HG02623 (cell line): Measurements from ENCODE around the gene METTL23.
A peak's percentile ranks its signal among the peaks of the same experiment; 100 is the strongest.
"Not testable (repeated sequence)": the region's sequence is repeated elsewhere in the genome, so short reads cannot be mapped to it uniquely, and the experiment has no call there.

Experiments
- ATAC-seq: cut with Tn5 transposase; IDR thresholded peaks from one replicate; pipeline ENCODE4 v1.9.1; 2021; ENCODE audit warnings: moderate library complexity; ENCODE audit not compliant: unreplicated experiment

METTL23 gene

DNA sequence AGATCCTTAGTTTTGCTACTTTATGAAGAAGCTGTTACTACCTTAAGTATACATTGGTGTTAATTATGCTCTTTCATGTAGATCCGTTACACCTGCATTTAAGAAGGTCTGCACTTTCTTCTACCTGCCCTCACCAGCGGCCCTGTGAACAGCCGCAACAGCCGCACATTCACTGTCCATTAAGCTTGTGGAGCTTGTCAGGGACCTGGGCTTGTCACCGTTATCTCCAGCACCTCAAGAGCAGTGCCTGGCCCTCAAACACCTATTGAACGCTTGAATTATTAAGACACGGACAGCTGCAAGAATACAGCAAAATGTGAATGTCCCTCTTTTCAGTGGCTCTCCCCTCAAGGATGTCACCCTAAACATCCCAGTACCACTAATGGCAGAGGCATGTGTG is 12.9 kb upstream of the METTL23 start:
- ATAC-seq: no peak

DNA sequence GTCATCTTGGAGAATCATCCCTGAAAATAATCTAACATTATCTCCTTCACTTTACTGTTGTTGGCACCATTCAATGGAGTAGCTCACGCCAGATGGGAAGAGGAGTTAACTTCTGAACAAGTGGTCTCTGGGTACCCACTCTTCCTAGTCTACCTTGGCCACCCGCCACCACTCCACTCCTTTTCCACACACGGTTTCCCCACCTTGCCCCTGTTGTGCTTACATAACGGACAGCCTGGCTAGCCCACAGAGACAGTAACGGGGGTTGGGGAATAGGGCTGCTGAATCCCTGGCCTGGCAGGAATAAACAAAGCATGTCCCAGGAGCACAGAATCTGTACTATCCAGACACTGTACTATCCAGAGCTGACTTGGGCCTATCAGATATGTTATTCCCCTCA is 12.3 kb upstream of the METTL23 start:
- no peak for ATAC-seq

DNA sequence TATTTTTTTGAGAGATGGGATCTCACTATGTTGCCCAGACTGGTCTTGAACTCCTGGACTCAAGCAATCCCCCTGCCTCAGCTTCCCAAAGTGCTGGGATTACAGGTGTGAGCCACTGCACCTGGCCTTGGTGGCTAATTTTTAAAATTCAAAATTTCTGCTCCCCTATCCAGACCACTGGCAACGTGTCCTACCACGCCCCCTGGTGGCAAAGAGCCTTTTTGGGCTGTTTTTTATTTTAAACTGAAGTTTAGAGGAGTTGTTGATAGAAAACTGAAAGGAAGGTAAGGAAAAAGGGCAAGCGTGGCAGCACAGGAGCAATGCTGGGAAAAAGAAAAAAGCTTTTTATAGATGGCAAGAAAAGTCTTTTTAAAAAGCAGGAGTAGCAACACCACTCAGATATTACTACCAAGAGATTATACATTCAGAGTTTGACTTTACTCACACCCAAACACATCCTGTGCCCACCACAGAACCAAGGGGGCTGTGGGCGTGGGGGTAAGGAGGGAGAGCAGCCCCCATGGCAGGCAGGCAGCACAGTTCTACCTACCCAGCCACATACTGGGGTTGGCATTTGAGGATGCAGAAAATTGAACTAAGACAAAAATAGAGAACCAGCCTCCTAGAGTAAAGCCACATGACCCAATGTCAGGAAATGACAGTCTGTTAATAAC is 11.7 kb upstream of the METTL23 start:
- no peak for ATAC-seq

DNA sequence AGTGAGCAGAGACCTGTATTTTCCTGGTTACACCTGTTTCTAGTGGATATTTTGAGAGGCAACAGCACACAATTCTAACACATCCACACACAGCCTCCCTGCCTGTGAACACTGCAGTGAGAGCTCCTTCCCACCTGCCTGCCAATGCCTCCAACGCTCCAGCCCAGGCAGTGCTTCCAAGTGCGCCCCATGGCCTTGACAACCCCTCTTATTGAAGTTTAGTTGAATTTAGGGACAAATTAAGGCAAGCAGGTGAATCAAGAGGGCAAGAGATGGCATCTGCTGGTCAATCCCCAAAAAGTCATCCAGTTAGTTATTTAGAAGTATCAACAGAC is 11.2 kb upstream of the METTL23 start:
- no peak for ATAC-seq

DNA sequence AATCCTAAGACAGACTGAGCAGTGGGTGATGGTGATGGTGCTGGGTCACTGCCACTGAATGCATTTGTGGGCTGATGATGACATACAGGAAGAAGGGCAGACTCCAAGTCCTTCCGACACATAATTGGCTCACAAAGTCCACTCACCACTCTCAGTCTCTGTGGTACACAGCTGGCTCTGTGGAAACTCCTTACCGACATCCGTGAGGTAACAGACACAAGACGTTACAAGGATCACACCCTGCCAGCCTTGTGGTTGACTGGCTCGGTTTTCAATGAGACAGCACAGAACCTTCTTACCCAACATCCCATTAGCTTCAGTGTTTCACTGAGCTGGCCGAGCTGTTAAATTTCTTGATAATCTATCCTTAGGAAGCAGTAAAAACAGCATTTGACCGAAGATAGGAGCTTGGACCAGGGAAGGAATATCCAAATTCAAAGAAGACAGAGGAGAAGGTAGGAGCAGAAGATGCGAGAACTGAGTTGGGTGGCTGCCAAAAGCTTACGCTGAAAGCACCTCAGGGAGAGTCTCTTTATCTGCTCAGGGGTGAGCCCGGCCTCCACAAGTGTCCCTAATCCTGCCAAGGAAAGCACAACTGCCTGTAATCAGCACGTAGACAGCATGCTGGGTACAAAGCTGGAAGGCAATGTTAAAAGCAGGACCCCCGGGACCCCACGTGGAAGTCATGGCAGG is 10.3 kb upstream of the METTL23 start:
- ATAC-seq: no peak

DNA sequence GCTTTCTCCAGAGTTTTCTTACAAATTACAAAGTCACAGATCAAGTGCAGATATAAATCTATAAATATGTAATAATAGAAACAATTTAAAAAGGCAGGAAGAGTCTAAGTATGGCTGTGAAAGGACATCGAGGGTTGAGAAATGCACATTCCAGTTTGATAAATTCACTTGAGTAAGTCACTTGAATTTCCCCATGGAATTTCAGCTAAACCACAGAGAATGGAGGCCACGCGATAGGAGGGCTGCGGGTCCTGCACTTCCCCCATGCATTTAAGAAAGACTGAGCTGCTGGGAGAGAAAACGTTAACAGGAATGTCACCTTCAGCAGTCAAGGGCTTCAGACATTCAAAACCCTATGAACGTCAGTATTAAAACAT is 9.8 kb upstream of the METTL23 start:
- ATAC-seq: no peak

DNA sequence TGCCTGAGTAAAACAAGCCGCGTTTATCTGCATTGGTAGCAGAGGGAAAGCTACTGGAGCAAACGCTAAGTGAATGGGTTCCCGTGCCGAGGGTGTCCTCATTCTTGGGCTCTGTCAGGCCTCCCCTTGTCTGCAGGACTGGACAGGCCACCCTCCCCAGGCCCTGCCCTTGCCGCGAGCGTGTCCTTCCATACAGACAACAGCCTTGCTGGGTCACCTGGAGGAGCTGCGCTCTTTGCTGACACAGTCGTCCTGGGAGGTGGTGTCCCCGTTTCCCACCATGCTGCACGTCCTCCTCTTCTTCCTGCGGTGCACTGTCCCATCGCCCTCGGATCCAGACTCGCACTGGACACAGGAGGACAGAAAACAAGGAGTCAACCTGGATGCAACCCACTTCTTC is 8.1 kb upstream of the METTL23 start:
- ATAC-seq: no peak

DNA sequence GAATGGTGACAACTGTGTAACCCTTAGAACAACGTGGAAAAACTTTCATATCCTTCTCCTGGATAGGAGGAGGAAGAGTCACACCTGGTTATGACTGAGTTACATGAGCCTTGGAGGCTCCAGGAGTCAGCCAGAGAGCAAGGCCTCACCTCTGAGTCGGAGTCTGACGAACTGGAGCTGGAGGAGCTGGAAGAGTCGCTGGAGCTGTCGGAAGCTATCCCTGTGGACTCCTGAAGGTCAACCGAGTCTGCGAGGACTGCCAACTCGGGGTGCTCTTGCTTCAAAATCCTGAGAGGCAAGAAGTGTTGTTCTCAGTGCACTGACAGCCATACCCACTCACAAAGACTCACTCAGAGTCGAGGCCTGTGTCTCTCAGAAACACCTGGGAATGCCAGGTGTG is 6.4 kb upstream of the METTL23 start:
- ATAC-seq: no peak

DNA sequence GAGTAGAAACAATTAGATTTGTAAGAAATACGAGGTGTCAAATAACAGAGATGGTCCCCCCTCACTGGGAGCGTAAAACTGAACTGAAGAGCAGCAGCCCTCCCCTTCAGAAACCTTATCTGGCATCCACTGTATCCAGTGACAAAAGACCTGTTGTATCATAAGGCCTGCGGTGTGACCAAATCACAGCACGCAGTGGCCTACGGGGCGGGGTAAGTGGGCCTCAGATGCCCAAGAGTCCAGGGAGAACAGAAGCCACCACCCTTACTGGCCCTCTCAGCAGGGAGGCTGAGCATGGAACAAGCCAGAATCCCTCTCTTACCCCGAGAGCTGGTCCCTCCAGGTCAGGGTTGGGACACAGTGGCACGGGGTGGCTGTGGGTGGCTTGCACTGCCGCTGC is 5.7 kb upstream of the METTL23 start:
- no peak for ATAC-seq

DNA sequence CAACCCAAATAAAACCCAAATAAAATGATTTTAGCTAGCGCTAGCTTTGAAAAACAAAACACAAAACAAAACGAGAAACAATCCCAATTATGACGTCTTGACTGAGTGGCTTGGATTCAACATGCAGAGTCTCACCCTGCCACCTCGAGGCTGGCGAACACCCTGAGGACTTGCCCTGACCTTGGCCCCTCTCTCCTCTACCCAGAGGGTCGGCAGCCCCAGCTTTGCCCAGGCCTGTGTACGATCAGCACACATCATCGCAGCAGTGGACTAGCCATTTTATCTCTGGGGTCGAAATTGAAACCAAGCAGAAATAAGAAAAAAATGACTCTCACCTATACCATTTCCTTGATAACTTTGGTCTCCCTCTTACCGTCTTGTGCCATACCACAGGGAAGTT is 5.2 kb upstream of the METTL23 start:
- ATAC-seq: no peak

DNA sequence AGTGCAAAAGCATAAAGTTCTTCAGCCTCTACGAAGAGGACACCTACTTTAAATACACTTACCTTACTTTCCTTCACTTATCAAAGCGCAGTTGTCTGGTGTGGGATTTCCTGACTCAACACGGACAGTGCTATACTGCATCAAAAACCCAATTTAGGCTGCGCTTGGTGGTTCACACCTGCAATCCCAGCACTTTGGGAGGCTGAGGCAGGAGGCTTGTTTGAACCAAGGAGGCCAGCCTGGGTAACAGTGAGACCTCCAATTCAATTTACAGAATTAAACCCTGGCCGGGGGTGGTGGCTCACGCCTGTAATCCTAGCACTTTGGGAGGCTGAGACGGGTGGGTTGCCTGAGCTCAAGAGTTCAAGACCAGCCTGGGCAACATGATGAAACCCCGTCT is 4.4 kb upstream of the METTL23 start:
- ATAC-seq: no peak

DNA sequence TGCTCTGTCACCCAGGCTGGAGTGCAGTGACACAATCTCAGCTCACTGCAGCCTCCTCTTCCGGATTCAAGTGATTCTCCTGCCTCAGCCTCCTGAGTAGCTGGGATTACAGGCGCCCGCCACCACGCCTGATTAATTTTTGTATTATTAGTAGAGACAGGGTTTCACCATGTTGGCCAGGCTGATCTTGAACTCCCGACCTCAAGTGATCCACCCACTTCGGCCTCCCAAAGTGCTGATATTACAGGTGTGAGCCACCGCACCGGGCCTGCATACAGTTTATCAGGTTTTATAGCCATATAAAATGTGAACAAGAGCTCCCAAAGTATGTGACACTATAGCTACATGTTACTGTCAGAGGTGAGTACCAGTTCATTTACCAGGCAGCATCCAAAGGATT is 3.7 kb upstream of the METTL23 start:
- not testable (repeated sequence) for ATAC-seq

DNA sequence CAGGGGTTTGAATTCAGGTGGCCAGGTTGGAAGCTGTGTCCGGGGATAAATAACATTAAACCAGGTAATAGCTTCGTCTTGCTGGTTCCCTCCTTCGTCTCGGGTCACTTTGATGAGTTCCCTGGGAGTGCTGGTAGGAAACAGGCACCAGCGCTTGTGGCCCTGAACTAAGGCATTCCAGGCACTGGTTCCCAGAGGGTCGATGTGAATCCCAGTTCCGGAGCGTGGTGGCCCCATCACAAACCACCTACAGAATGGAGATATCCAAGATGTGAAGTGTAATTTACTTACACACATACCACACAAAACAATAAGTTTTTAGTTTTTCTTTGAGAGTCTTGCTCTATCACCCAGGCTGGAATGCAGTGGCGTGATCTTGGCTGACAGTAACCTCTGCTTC is 2.8 kb upstream of the METTL23 start:
- no peak for ATAC-seq

DNA sequence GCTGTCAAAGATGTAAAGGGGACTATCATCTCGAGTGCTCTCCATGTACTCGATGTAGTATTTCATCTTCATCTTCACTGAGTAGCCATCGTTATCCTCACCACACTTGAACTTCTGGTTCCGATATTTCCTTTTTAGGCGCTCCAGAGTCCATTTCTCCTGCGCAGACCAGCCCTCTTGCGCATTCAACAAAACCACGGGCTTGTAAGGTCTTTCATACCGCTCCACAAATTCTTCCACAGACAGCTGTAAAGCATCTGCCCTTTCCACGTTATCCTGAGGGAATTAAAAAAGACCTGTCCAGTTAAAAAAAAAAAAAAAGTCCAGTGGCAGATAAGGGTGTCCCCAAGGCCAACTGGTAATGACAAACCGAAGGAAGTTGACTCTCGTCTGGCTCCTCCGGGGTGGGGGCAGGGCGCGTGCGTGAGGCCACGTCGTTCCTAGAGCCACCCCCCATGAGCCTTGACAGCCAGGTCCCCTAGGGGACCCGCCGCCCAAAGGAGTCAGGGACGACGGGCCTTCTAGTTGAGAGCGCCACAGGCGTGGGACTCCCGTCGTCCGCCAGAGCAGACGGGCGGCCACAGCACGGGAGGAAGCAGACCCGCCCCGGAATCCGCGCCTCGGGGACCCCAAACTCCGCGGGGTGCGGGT is 934 bp upstream of the METTL23 start:
- peak; percentile 20 for ATAC-seq

DNA sequence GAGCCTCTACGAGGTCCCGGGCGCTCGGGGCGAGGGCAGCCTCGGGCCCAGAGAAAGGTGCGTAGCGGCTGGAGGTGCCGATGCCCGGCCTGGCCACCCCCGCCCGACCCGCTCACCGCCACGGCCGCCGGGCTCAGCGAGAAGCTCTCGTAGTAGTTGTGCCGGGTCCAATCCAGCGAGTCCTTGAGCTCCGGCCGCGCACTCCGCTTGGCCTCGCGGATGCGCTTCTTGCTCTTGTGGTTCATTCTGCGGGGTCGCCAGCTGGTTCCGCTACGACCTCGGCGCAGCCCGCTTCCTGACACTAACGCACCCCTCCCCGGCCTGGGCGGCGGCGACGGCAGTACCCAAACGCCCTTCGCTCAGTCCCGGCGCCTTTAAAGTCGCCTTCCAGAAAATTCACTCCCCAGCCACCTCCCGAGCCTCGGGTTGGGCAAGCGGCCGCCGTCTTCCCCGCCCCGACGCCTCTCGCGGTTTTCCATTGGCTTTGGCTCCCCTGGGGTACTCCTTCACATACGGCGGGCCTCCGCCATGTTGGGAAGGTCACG is 336 bp upstream of the METTL23 start, which contains the start of gene JMJD6:
JMJD6 (minus strand) TSS at position 376 of the 545 bp plus-strand sequence; CDS start at position 245, 131 bp downstream.
- ATAC-seq: peak; percentile 62

DNA sequence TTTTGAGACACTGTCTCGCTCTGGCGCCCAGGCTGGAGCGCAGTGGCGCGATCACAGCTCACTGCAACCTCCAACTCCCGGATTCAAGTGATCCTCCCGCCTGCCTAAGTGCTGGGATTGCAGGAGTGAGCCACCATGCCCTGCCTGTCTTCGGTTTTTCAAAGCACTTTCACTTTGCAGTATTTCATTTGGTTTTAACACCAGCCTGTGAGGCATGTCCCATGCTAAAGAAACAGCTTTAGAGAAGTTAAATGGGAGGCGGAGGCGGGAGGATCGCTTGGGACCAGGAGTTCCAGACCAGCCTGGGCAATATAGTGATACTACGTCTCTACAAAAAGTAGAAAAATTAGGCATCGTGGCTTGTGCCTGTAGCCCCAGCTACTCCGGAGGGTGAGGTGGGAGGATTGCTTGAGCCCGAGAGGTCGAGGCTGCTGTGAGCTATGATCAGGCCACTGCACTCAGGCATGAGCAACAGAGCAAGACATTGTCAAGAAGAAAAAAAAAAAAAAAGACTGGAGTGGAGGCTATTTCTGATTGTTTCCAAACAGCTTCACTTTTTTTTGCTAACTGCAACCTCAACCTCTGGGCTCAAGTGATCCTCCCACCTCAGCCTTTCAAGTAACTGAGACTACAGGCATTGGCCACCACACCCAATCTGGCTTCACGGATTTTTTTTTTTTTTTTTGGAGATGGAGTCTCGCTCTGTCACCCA is 1.3 kb downstream of the METTL23 start:
- ATAC-seq: no peak

DNA sequence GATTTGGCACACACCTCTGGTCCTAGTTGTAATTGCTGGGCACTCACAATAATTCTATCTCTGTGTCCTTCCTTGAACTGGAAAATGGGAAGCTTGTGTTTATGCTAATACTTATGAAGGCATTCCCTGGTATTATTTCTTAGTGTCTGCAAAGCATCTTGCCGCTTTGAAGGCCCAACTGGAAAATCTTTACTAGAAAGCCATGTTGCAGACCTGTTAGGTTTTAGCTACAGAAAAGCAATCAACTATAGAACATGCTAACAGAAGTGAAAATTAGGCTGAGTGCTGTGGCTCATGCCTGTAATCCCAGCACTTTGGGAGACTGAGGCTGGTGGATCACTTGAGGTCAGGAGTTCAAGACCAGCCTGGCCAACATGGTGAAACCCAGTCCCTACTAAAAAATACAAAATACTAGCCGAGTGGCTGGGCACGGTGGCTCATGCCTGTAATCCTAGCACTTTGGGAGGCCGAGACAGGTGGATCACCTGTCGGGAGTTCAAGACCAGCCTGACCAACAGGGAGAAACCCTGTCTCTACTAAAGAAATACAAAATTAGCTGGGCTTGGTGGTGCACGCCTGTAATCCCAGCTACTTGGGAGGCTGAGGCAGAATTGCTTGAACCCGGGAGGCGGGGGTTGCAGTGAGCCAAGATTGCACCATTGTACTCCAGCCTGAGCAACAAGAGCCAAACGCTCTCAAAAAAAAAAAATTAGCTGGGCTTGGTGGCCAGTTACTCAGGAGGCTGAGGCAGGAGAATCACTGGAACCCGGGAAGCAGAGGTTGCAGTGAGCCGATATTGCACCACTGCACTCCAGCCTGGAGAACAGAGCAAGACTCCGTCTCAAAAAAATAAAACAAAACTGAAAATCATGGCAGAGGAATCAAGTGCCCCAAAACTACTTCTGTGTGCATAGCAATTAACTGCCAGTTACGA is 5.4 kb downstream of the METTL23 start:
- ATAC-seq: not testable (repeated sequence)

DNA sequence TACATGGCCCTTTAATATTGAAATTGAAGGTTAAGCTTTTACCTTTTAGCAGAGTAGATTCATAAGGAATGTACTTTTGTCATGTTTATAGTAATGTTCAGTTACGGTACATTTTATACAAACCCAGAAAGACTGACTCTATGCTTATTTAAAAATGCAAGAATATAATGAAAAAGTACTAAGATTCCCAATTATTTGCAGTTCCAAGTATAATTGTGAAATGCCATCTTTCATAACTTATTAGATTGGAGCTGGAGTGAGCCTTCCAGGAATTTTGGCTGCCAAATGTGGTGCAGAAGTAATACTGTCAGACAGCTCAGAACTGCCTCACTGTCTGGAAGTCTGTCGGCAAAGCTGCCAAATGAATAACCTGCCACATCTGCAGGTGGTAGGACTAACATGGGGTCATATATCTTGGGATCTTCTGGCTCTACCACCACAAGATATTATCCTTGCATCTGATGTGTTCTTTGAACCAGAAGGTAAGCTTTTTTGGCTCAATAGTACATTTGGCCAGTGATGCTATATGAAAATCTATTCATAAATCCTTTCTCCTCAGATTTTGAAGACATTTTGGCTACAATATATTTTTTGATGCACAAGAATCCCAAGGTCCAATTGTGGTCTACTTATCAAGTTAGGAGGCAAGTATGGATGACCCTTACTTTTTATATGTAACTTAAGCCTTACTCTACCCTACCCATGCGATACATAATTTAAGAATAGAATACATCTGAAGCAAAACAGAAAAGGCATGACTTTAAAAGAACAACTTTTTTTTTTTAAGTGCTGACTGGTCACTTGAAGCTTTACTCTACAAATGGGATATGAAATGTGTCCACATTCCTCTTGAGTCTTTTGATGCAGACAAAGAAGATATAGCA is 6.3 kb downstream of the METTL23 start:
- ATAC-seq: no peak

DNA sequence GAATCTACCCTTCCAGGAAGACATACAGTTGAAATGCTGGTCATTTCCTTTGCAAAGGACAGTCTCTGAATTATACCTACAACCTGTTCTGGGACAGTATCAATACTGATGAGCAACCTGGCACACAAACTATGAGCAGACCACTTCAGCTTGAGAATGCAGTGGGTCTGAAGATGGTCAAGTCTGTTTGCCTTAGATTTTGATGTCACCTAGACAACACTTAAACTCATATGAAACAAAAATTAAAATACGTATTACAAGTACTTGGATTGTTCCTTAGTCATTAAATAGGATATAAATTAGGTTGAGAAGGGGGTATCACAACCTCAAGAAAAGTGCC is 6.9 kb downstream of the METTL23 start:
- no peak for ATAC-seq
